ENCODE data around the gene OR6B3.

OR6B3 gene

GRCh38 chr2:240053173-240054155 is at the start of gene OR6B3:
TSS of gene OR6B3 (minus strand) at chr2:240053521.
- no peak for DNase-seq (ENCODE audit: low read depth)

GRCh38 chr2:240098349-240098748 is 45.0 kb upstream of the OR6B3 start:
- no peak for DNase-seq (ENCODE audit: low read depth)

GRCh38 chr2:240095556-240096523 is 42.5 kb upstream of the OR6B3 start:
- DNase-seq (ENCODE audit: low read depth): no peak

- no peak for DNase-seq (ENCODE audit: low read depth)
These were observed 36.0 kb upstream of the OR6B3 start for GRCh38 chr2:240089306-240089705.

GRCh38 chr2:240086563-240086962 is 33.2 kb upstream of the OR6B3 start:
- no peak for DNase-seq (ENCODE audit: low read depth)

- no peak for DNase-seq (ENCODE audit: low read depth)
These were observed 25.3 kb upstream of the OR6B3 start for GRCh38 chr2:240078631-240079030.

- DNase-seq (ENCODE audit: low read depth): no peak
These were observed 24.1 kb upstream of the OR6B3 start for GRCh38 chr2:240077442-240077841.

GRCh38 chr2:240074545-240074944 is 21.2 kb upstream of the OR6B3 start:
- DNase-seq (ENCODE audit: low read depth): no peak

- DNase-seq (ENCODE audit: low read depth): no peak
These were observed 17.6 kb upstream of the OR6B3 start for GRCh38 chr2:240070907-240071306.

- DNase-seq (ENCODE audit: low read depth): no peak
These were observed 16.5 kb upstream of the OR6B3 start for GRCh38 chr2:240069829-240070228.

GRCh38 chr2:240068193-240068592 is 14.9 kb upstream of the OR6B3 start:
- no peak for DNase-seq (ENCODE audit: low read depth)

GRCh38 chr2:240066489-240066888 is 13.2 kb upstream of the OR6B3 start:
- no peak for DNase-seq (ENCODE audit: low read depth)

- DNase-seq (ENCODE audit: low read depth): no peak
These were observed 11.6 kb upstream of the OR6B3 start for GRCh38 chr2:240064898-240065297.

GRCh38 chr2:240060977-240061591 is 7.8 kb upstream of the OR6B3 start:
- peak; percentile 30 for DNase-seq (ENCODE audit: low read depth)

GRCh38 chr2:240056678-240057077 is 3.4 kb upstream of the OR6B3 start:
- DNase-seq (ENCODE audit: low read depth): no peak

- DNase-seq (ENCODE audit: low read depth): no peak
These were observed 2.0 kb upstream of the OR6B3 start for GRCh38 chr2:240055177-240055917.

GRCh38 chr2:240052524-240052923 is 797 bp downstream of the OR6B3 start:
- no peak for DNase-seq (ENCODE audit: low read depth)

GRCh38 chr2:240051697-240052096 is 1.6 kb downstream of the OR6B3 start:
- DNase-seq (ENCODE audit: low read depth): no peak

GRCh38 chr2:240050278-240050677 is 3.0 kb downstream of the OR6B3 start:
- no peak for DNase-seq (ENCODE audit: low read depth)

- no peak for DNase-seq (ENCODE audit: low read depth)
These were observed 5.1 kb downstream of the OR6B3 start for GRCh38 chr2:240048237-240048636.

GRCh38 chr2:240045098-240045497 is 8.2 kb downstream of the OR6B3 start:
- no peak for DNase-seq (ENCODE audit: low read depth)

All from stimulated activated CD4-positive, alpha-beta T cell treated with anti-CD3 and anti-CD28 coated beads, Interleukin-2, amount 100 ng/mL, for 4 hours (primary cell).